B cell (primary cell): Measurements from ENCODE around the gene CAPN9. TPM values are rescaled to one million over a fixed set of nuclear protein-coding genes. Genes with fewer than 3 reads are reported as not detected.

Experiments
- ATAC-seq: fragments of 200-7000 bp; cut with Tn5 transposase; one replicate; pipeline ENCODE4 v1.10.0; 2021; ENCODE audit warnings: low read depth, mild to moderate bottlenecking, moderate number of reproducible peaks, moderate library complexity
- CTCF ChIA-PET: fragments of 350-600 bp; sonication (Branson Sonifier 250); formaldehyde crosslinking; loops from one replicate; lab custom pipeline; 2021; ENCODE audit warnings: antibody characterized with exemption, inconsistent platforms; lab: Charles Lee
- POLR2A ChIA-PET: fragments of 350-600 bp; sonication (Branson Sonifier 250); formaldehyde crosslinking; loops from one replicate; lab custom pipeline; 2021; ENCODE audit warnings: antibody characterized with exemption; lab: Charles Lee
- DNase-seq: peaks from one replicate; pipeline ENCODE4 v3.0.0; 2013
- H2AFZ ChIP-seq: 2 replicates; pipeline ENCODE4 v1.6.1; 2012; ENCODE audit warnings: mild to moderate bottlenecking, low read depth, low read length; ENCODE audit not compliant: insufficient read depth, poor library complexity, severe bottlenecking
- H3K27ac ChIP-seq, 2 donors: 1 replicate in 1 of 2; 2 replicates in 1 of 2; pipeline ENCODE4 v1.5.1; 2012 to 2013; ENCODE audit warnings: low read length in 2 of 2, mild to moderate bottlenecking in 2 of 2, moderate library complexity in 1 of 2
- H3K27me3 ChIP-seq, 4 experiments: fragments of 200-600 bp in 1 of 4; sonication (generic) in 1 of 4; replicated peaks in 1 of 4; 1 replicate in 2 of 4; 2 replicates in 2 of 4; pipeline versions ENCODE4 v1.6.1 to v1.7.0; 2013 to 2016; ENCODE audit warnings: low read length in 3 of 4, mild to moderate bottlenecking in 2 of 4, mixed read lengths in 1 of 4, moderate library complexity in 1 of 4; ENCODE audit not compliant: insufficient read depth in 4 of 4, control insufficient read depth in 3 of 4; ENCODE audit errors: control extremely low read depth in 1 of 4
- H3K36me3 ChIP-seq, 2 experiments: replicated peaks in 1 of 2; 1 replicate in 1 of 2; 2 replicates in 1 of 2; pipeline versions ENCODE4 v1.6.1 to v1.7.1; 2013; ENCODE audit warnings: low read length in 1 of 2; ENCODE audit not compliant: insufficient read depth in 2 of 2, control insufficient read depth in 1 of 2; ENCODE audit errors: control extremely low read depth in 1 of 2, extremely low read depth in 1 of 2
- H3K4me1 ChIP-seq, 2 donors: fragments of 200-600 bp in 1 of 2; sonication (generic) in 1 of 2; 1 replicate in 1 of 2; 2 replicates in 1 of 2; pipeline versions ENCODE4 v1.5.1 to v1.6.1; 2013 to 2017; ENCODE audit warnings: low read length in 2 of 2; ENCODE audit not compliant: control insufficient read depth in 2 of 2, insufficient read depth in 2 of 2
- H3K4me2 ChIP-seq: replicated peaks from 2 replicates; pipeline ENCODE3; 2012; ENCODE audit warnings: mild to moderate bottlenecking, low read depth, low read length; ENCODE audit not compliant: poor library complexity, severe bottlenecking
- H3K4me3 ChIP-seq, 5 experiments: fragments of 200-600 bp in 1 of 5; sonication (generic) in 1 of 5; 1 replicate in 3 of 5; 2 replicates in 2 of 5; pipeline versions ENCODE4 v1.5.1 to v1.7.0; 2011 to 2016; ENCODE audit warnings: low read length in 4 of 5, mild to moderate bottlenecking in 4 of 5, low read depth in 2 of 5, control low read depth in 1 of 5, moderate library complexity in 1 of 5; ENCODE audit not compliant: insufficient read depth in 1 of 5; ENCODE audit errors: control extremely low read depth in 1 of 5, extremely low read depth in 1 of 5
- H3K79me2 ChIP-seq: fragments of 200-600 bp; sonication (generic); one replicate; pipeline ENCODE4 v1.6.0; 2016; ENCODE audit warnings: low read length; ENCODE audit not compliant: control insufficient read depth, insufficient read depth
- H3K9ac ChIP-seq: fragments of 200-600 bp; sonication (generic); 2 replicates; pipeline ENCODE4 v1.6.1; 2017; ENCODE audit warnings: mild to moderate bottlenecking, low read length, moderate library complexity
- H3K9me3 ChIP-seq, 3 donors: one replicate each; pipeline versions ENCODE4 v1.6.1 to v1.7.1; 2013; ENCODE audit warnings: low read length in 2 of 3; ENCODE audit not compliant: control insufficient read depth in 2 of 3, insufficient read depth in 1 of 3; ENCODE audit errors: control extremely low read depth in 1 of 3
- H4K20me1 ChIP-seq: 2 replicates; pipeline ENCODE4 v1.6.0; 2012; ENCODE audit warnings: mild to moderate bottlenecking, low read length; ENCODE audit not compliant: insufficient read depth, control insufficient read depth, poor library complexity, severe bottlenecking
- H3K27ac Mint-ChIP-seq: one replicate; pipeline ENCODE4 v1.8.0; 2021; ENCODE audit warnings: mixed read lengths
- H3K27me3 Mint-ChIP-seq: one replicate; pipeline ENCODE4 v1.8.0; 2021; ENCODE audit warnings: mixed read lengths
- H3K4me1 Mint-ChIP-seq: one replicate; pipeline ENCODE4 v1.8.0; 2021; ENCODE audit warnings: mixed read lengths
- H3K4me3 Mint-ChIP-seq: one replicate; pipeline ENCODE4 v1.8.0; 2021; ENCODE audit warnings: mixed read lengths
- H3K9me3 Mint-ChIP-seq: one replicate; pipeline ENCODE4 v1.8.0; 2022; ENCODE audit warnings: mixed read lengths; ENCODE audit not compliant: insufficient read depth
- CTCF ChIP-seq: fragments of 200-600 bp; IDR thresholded peaks from one replicate; pipeline ENCODE4 v1.8.0; 2022; ENCODE audit warnings: antibody characterized with exemption, mild to moderate bottlenecking
- EZH2 ChIP-seq: IDR thresholded peaks from 2 replicates; pipeline ENCODE4 v1.6.1; 2012; ENCODE audit warnings: borderline replicate concordance, low read depth, mild to moderate bottlenecking, moderate library complexity, low read length; ENCODE audit not compliant: insufficient read depth, poor library complexity, severe bottlenecking
- WGBS: methylation state at CpG from one replicate; pipeline ENCODE4 v1.1.5; 2013; ENCODE audit warnings: missing lambda C conversion rate; ENCODE audit not compliant: insufficient coverage; 5-methylcytosine and 5-hydroxymethylcytosine counted together
- intact Hi-C: fragments of 100-400 bp; cut with micrococcal nuclease; formaldehyde crosslinking; loops from one replicate; pipeline ENCODE4 v1.10.0; 2022
- polyA plus RNA-seq: library from polyadenylated mRNA; depleted of rRNA; stranded (reverse); fragments of >200 nt; gene quantifications from 2 replicates; pipeline ENCODE4 v1.2.3, GENCODE V29; 2012
- total RNA-seq, 2 donors: library from RNA; stranded (reverse); fragments of 120-200 nt in 1 of 2; gene quantifications; 1 replicate in 1 of 2; 2 replicates in 1 of 2; pipeline versions ENCODE4 v1.2.3 to v1.2.4, GENCODE V29; 2013 to 2022

The CAPN9 gene
- total and polyA plus RNA-seq, 2 donors (not counting 1 experiment from before 2014, with no cell fraction given), result not detected

GRCh38 chr1:230820568-230820967 lies 73.4 kb downstream of the CAPN9 start:
- Histone ChIP-seq H3K4me3 (no peak overlapping the region), H3K27me3 (peaks cover 0 to 6% (median 1%) of the 10 kb centered on the region in 4 experiments), H3K27ac (no peak overlapping the region), H3K79me2 (no peaks in the 10 kb centered on the region), H3K9ac (no peak overlapping the region), H3K9me3 (no peaks in the 10 kb centered on the region), H2AFZ (no peak overlapping the region), H3K4me2 (no peak overlapping the region), H3K4me1 (no peaks in the 10 kb centered on the region), H4K20me1 (no peaks in the 10 kb centered on the region), H3K36me3 (no peaks in the 10 kb centered on the region)
- Mint-ChIP-seq H3K4me1 (no peaks in the 10 kb centered on the region), H3K4me3 (no peak overlapping the region), H3K27ac (no peak overlapping the region), H3K27me3 (peaks cover 45% of the 10 kb centered on the region), H3K9me3 (no peaks in the 10 kb centered on the region)
- ATAC-seq, result no peak
- no peak for DNase-seq
- 59% methylated on average over 4 of the region's 4 CpGs for WGBS
- intact Hi-C loops, result no loop called here
- CTCF ChIA-PET, result no interaction called here
- POLR2A ChIA-PET, result no interaction called here
- TF ChIP-seq EZH2, result no peak
- TF ChIP-seq CTCF, result no peak

- Histone ChIP-seq H3K36me3 (no peaks in the 10 kb centered on the region), H3K4me3 (no peak overlapping the region), H3K9ac (no peak overlapping the region), H2AFZ (no peak overlapping the region), H3K4me1 (no peaks in the 10 kb centered on the region), H3K27me3 (no peaks in the 10 kb centered on the region), H3K4me2 (no peak overlapping the region), H3K9me3 (no peaks in the 10 kb centered on the region), H3K27ac (no peak overlapping the region), H4K20me1 (no peaks in the 10 kb centered on the region), H3K79me2 (no peaks in the 10 kb centered on the region)
- Mint-ChIP-seq H3K4me3 (no peak overlapping the region), H3K27me3 (peaks cover 38% of the 10 kb centered on the region), H3K27ac (no peak overlapping the region), H3K4me1 (no peaks in the 10 kb centered on the region), H3K9me3 (no peaks in the 10 kb centered on the region)
- POLR2A ChIA-PET, result no interaction called here
- no peak for DNase-seq
- CTCF ChIA-PET, result no interaction called here
- 78% methylated on average over 4 of the region's 4 CpGs for WGBS
- intact Hi-C loops, result no loop called here
- ATAC-seq, result no peak
- no peak for TF ChIP-seq EZH2
These were observed 74.2 kb downstream of the CAPN9 start for GRCh38 chr1:230821346-230821745.
